Breast epithelium (tissue), 4 donors: ENCODE measurements around the gene C7. TPM values are rescaled to one million over a fixed set of nuclear protein-coding genes. Genes with fewer than 3 reads are reported as not detected.

Source experiments
- DNase-seq, 2 donors: peaks; one replicate each; pipeline ENCODE4 v3.0.0-alpha.2; 2019; ENCODE audit warnings: low spot score in 2 of 2
- H3K27ac ChIP-seq, 2 donors: fragments of 200-600 bp; sonication (generic) in 1 of 2; one replicate each; pipeline ENCODE4 v1.5.1; 2016 to 2019; ENCODE audit warnings: mild to moderate bottlenecking in 1 of 2
- H3K27me3 ChIP-seq, 2 donors: fragments of 200-600 bp; sonication (generic) in 1 of 2; one replicate each; pipeline versions ENCODE4 v1.5.1 to v1.6.0; 2017 to 2019; ENCODE audit warnings: control low read depth in 1 of 2, mild to moderate bottlenecking in 1 of 2
- H3K36me3 ChIP-seq: fragments of 200-600 bp; one replicate; pipeline ENCODE4 v1.5.1; 2019
- H3K4me1 ChIP-seq, 2 donors: fragments of 200-600 bp; sonication (generic); one replicate each; pipeline ENCODE4 v1.5.1; 2016 to 2019; ENCODE audit warnings: control low read depth in 1 of 2
- H3K4me3 ChIP-seq, 3 donors: fragments of 200-600 bp; sonication (generic); 1 replicate in 2 of 3; 2 replicates in 1 of 3; pipeline ENCODE4 v1.5.1; 2016 to 2019; ENCODE audit warnings: mild to moderate bottlenecking in 3 of 3, moderate library complexity in 2 of 3
- H3K9me3 ChIP-seq, 2 donors: fragments of 200-600 bp; sonication (generic) in 1 of 2; one replicate each; pipeline ENCODE4 v1.5.1; 2016 to 2019; ENCODE audit warnings: control low read depth in 1 of 2
- POLR2A ChIP-seq: fragments of 450-650 bp; IDR thresholded peaks from one replicate; pipeline ENCODE4 v1.6.1; 2016; ENCODE audit warnings: antibody characterized with exemption, mild to moderate bottlenecking, moderate library complexity
- POLR2AphosphoS5 ChIP-seq, 3 donors: sonication (generic); formaldehyde crosslinking; IDR thresholded peaks; one replicate each; pipeline ENCODE4 v1.6.1; 2017; ENCODE audit warnings: antibody characterized with exemption in 3 of 3
- intact Hi-C: fragments of 100-400 bp; cut with DNase I; formaldehyde crosslinking; loops from one replicate; pipeline ENCODE4 v1.15.1; 2023; ENCODE audit warnings: low total_unique reads
- total RNA-seq, 3 donors: library from RNA; depleted of rRNA; stranded (reverse); fragments of >200 nt; gene quantifications; one replicate each; pipeline ENCODE4 v1.1.0, GENCODE V29; 2016
- TF ChIP-seq, protein P1 (sequence below), 3 donors: fragments of 450-650 bp; IDR thresholded peaks; one replicate each; pipeline ENCODE4 v1.5.1; 2016 to 2017; ENCODE audit warnings: antibody characterized with exemption in 3 of 3, mild to moderate bottlenecking in 3 of 3, moderate library complexity in 3 of 3

Gene C7
- total RNA-seq, 3 donors from 2014 or later, result 90.1 to 447 (median 109) TPM

DNA sequence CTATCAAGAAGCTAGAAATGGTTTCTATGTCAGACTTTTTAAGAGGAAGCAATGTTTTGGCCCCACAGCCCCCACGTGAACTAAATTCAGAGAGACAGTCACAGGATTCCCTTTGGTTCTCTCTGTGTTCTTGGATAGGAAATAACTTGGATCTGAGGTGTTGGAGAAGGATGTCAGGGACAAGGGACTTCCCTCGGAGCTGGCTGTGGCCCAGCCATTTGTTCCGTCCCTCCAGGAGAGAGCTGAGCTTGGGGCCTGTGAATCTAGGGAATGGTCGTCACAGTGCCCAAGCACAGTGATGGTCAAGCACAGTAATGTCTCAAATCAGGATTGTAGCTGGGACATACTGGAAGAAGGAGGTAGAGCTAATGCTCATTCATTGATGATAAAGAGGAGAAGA, 2.0 kb downstream of the C7 start:
- TF ChIP-seq POLR2A (no peak), POLR2AphosphoS5 (IDR thresholded peaks at IDR 0.05) (no peak)
- TF ChIP-seq, protein P1, sequence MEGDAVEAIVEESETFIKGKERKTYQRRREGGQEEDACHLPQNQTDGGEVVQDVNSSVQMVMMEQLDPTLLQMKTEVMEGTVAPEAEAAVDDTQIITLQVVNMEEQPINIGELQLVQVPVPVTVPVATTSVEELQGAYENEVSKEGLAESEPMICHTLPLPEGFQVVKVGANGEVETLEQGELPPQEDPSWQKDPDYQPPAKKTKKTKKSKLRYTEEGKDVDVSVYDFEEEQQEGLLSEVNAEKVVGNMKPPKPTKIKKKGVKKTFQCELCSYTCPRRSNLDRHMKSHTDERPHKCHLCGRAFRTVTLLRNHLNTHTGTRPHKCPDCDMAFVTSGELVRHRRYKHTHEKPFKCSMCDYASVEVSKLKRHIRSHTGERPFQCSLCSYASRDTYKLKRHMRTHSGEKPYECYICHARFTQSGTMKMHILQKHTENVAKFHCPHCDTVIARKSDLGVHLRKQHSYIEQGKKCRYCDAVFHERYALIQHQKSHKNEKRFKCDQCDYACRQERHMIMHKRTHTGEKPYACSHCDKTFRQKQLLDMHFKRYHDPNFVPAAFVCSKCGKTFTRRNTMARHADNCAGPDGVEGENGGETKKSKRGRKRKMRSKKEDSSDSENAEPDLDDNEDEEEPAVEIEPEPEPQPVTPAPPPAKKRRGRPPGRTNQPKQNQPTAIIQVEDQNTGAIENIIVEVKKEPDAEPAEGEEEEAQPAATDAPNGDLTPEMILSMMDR (IDR thresholded peaks at IDR 0.05), result no peak
- no peak for DNase-seq
- H3K27me3 ChIP-seq, result no peaks in the 10 kb centered on the region
- H3K9me3 ChIP-seq, result no peaks in the 10 kb centered on the region
- no peaks in the 10 kb centered on the region for H3K36me3 ChIP-seq
- intact Hi-C loops, result no loop called here
- H3K27ac ChIP-seq, result peak overlapping the region in 1 of 2 donors; percentile 27
- no peaks in the 10 kb centered on the region for H3K4me1 ChIP-seq
- no peak overlapping the region for H3K4me3 ChIP-seq

DNA sequence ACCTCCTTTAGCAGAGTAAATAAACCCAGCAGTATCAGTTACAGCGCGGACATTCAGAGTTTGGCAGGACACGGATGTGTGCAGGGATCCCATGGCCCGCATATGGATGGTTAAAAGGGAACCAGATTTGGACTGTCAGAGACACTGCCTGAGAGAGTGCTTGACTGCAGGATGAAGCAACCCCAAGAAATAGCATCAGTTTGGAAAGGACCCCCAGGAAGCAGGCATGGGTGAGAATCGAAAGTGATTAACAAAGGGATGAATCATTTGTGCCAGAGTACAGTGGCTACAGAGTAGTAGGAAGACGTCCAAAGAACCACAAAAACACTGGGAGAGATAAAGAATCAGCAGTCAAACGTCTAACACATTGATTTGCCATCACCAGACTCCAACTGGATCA, 5.5 kb downstream of the C7 start:
- no peaks in the 10 kb centered on the region for H3K36me3 ChIP-seq
- TF ChIP-seq POLR2AphosphoS5 (IDR thresholded peaks at IDR 0.05) (no peak), POLR2A (no peak)
- TF ChIP-seq, protein P1 (IDR thresholded peaks at IDR 0.05), result no peak
- no peaks in the 10 kb centered on the region for H3K27me3 ChIP-seq
- DNase-seq, result no peak
- H3K4me3 ChIP-seq, result peak overlapping the region in 2 of 3 donors; percentile 4 to 21
- H3K9me3 ChIP-seq, result no peaks in the 10 kb centered on the region
- H3K27ac ChIP-seq, result peak overlapping the region in 1 of 2 donors; percentile 28
- intact Hi-C loops, result no loop called here
- no peaks in the 10 kb centered on the region for H3K4me1 ChIP-seq

DNA sequence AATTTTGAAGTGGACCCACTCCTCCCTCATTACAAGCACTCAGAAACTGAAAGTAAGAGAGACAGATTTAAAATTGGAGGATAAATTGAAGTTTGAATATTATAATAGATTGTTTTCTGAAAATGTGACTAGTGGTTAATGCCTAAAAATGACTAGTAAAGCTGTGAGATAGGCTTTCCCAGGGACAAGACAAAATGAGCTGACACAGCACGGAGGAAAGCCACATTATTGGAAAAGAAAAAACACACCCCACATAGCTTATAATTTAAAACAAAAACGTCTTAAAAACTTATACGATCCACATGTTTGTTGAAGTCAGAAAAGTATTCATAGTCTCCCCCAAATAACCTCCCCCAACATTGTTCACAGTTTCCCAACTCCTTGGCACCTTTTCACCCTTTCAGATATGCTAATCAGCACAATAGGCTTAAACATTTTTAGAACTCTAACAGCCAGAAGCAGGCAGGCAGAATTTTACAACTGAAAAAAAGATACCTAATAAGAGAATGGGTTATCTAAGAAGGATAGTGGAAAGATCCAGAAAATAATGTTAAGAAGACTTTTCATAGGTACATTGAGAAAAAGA, 6.1 kb downstream of the C7 start:
- Histone ChIP-seq H3K27me3 (no peaks in the 10 kb centered on the region), H3K4me1 (no peaks in the 10 kb centered on the region), H3K27ac (peak overlapping the region in 1 of 2 donors; percentile 28), H3K4me3 (peak overlapping the region in 2 of 3 donors; percentile 4 to 21), H3K9me3 (no peaks in the 10 kb centered on the region), H3K36me3 (no peaks in the 10 kb centered on the region)
- intact Hi-C loops, result no loop called here
- no peak for DNase-seq
- no peak for TF ChIP-seq POLR2AphosphoS5 (IDR thresholded peaks at IDR 0.05)

DNA sequence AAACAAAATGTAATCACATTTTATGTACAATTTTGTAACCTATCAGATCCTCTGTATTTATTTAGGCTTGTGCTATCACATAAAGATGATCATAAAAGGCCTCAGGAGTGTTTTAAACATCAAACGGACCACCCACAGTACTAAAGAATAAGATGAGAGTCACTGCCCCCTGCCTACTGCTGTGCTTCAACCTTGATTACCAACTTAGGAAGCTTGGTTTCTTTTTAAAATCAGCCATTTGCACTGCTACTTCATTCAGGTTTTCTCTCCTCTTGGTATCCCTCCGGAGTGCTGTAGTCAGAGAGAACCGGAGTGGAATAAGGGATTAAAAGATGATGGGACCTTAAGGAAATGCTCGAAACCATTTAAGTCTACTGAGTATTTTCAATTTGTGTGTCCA, 6.9 kb downstream of the C7 start:
- H3K9me3 ChIP-seq, result no peaks in the 10 kb centered on the region
- no peaks in the 10 kb centered on the region for H3K27me3 ChIP-seq
- TF ChIP-seq POLR2AphosphoS5 (IDR thresholded peaks at IDR 0.05), result no peak
- TF ChIP-seq POLR2A, result no peak
- TF ChIP-seq, protein P1 (IDR thresholded peaks at IDR 0.05), result no peak
- no peaks in the 10 kb centered on the region for H3K36me3 ChIP-seq
- DNase-seq, result no peak
- no peak overlapping the region for H3K4me3 ChIP-seq
- intact Hi-C loops, result no loop called here
- no peak overlapping the region for H3K27ac ChIP-seq
- no peaks in the 10 kb centered on the region for H3K4me1 ChIP-seq

DNA sequence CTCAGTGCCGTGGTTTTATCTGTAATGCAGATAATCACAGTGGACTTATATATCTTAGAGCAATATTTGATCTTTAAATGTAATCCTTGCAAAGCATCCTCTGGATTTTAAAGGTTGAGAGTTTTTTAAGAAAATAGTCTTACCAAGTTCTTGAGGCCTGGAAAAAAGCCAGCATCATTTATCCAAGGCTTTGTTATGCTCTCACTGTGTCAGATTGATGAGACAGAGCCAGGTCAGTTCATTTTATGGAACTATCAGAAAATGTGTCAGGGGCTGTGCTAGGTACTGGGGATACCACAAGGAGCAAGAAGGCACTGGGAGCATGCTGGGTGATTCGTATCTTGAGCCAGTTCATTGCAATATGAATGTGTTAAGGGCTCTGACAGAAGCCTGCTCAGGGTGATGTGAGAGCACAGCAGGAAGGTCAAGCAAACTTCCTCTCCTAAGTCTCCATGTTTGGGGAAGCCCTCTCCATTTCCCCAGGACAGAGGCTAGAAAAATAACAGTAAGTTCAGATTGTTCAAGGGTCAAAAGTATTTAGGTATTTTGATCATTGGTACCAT, 19.7 kb downstream of the C7 start:
- no peaks in the 10 kb centered on the region for H3K27me3 ChIP-seq
- no peaks in the 10 kb centered on the region for H3K4me1 ChIP-seq
- peaks cover 18 to 30% of the 10 kb centered on the region in 2 donors for H3K9me3 ChIP-seq
- intact Hi-C loops, result no loop called here
- TF ChIP-seq POLR2A (no peak), POLR2AphosphoS5 (IDR thresholded peaks at IDR 0.05) (no peak)
- TF ChIP-seq, protein P1 (IDR thresholded peaks at IDR 0.05), result no peak
- no peak for DNase-seq
- no peak overlapping the region for H3K4me3 ChIP-seq
- H3K27ac ChIP-seq, result no peak overlapping the region
- H3K36me3 ChIP-seq, result peaks cover 4% of the 10 kb centered on the region
